GM21723 (cell line): Measurements from ENCODE around the gene INTS11.

ENCODE experiments used
- ATAC-seq: cut with Tn5 transposase; IDR thresholded peaks from one replicate; pipeline ENCODE4 v1.9.1; 2021; ENCODE audit warnings: mild to moderate bottlenecking, moderate library complexity; ENCODE audit not compliant: unreplicated experiment

INTS11 gene

GRCh38 chr1:1287288-1288110, 37.0 kb downstream of the INTS11 start:
- ATAC-seq = no peak

GRCh38 chr1:1286313-1287261, 37.9 kb downstream of the INTS11 start:
- ATAC-seq = no peak

- ATAC-seq = no peak
These were observed 38.7 kb downstream of the INTS11 start for GRCh38 chr1:1285611-1286311.

- ATAC-seq = no peak
These were observed 39.3 kb downstream of the INTS11 start for GRCh38 chr1:1285102-1285571.

- no peak for ATAC-seq
These were observed 40.0 kb downstream of the INTS11 start for GRCh38 chr1:1284221-1285101.

- no peak for ATAC-seq
These were observed 40.6 kb downstream of the INTS11 start for GRCh38 chr1:1283821-1284220.

- no peak for ATAC-seq
These were observed 41.5 kb downstream of the INTS11 start for GRCh38 chr1:1282998-1283397.

GRCh38 chr1:1281533-1282321, 42.7 kb downstream of the INTS11 start:
- no peak for ATAC-seq

GRCh38 chr1:1280782-1281481, 43.5 kb downstream of the INTS11 start:
- no peak for ATAC-seq

GRCh38 chr1:1279028-1279427, 45.4 kb downstream of the INTS11 start:
- no peak for ATAC-seq

GRCh38 chr1:1278620-1279019, 45.8 kb downstream of the INTS11 start:
- no peak for ATAC-seq

- ATAC-seq = no peak
These were observed 48.6 kb downstream of the INTS11 start for GRCh38 chr1:1275836-1276235.

GRCh38 chr1:1274931-1275431, 49.5 kb downstream of the INTS11 start:
- no peak for ATAC-seq

- no peak for ATAC-seq
These were observed 50.0 kb downstream of the INTS11 start for GRCh38 chr1:1274299-1274930.

- peak; percentile 74 for ATAC-seq
These were observed 50.8 kb downstream of the INTS11 start, which contains the start of gene UBE2J2 for GRCh38 chr1:1273512-1274298. TSS of gene UBE2J2 (minus strand) at chr1:1273854. CDS start at chr1:1267992, 5,862 bp downstream.

- no peak for ATAC-seq
These were observed 51.3 kb downstream of the INTS11 start for GRCh38 chr1:1273209-1273511.
